Measurements from ENCODE around the gene NSMCE1. TPM values are rescaled to one million over a fixed set of nuclear protein-coding genes. Genes with fewer than 3 reads are reported as not detected.

NSMCE1 gene
- total RNA-seq, 6 experiments from 2014 or later, result 23.7 to 42.3 (median 33.1) TPM

- ATAC-seq (no peak), DNase-seq (peak in 1 of 3 donors; percentile 39)
- no peak overlapping the region for H3K4me3 ChIP-seq
- no peaks in the 10 kb centered on the region for H3K27me3 ChIP-seq
- H3K36me3 ChIP-seq, result peaks cover 0 to 27% (median 9%) of the 10 kb centered on the region in 4 donors
- no peaks in the 10 kb centered on the region for H3K9me3 ChIP-seq
- H3K4me1 ChIP-seq, result peaks cover 0 to 12% (median 0%) of the 10 kb centered on the region in 4 donors
- H3K27ac ChIP-seq, result no peak overlapping the region
- no peak for TF ChIP-seq CTCF (IDR thresholded peaks at IDR 0.05)
- TF ChIP-seq POLR2A (IDR thresholded peaks at IDR 0.05), result no peak
- intact Hi-C loops (cut with DNase I), result loop anchor here in 1 of 2 donors (5.0 kb wide), 1 partner anchor 136 kb away; no protein-coding TSS in a partner anchor
- WGBS (ENCODE audit: insufficient coverage, low coverage, low lambda C conversion rate, missing lambda C conversion rate), result 82% methylated on average over 5 of the region's 8 CpGs
Observed at GRCh38 chr16:27231692-27232060, 36.9 kb downstream of the NSMCE1 start.

- Histone ChIP-seq H3K4me3 (no peak overlapping the region), H3K4me1 (peaks cover 0 to 12% (median 0%) of the 10 kb centered on the region in 4 donors), H3K27me3 (no peaks in the 10 kb centered on the region), H3K27ac (no peak overlapping the region), H3K9me3 (no peaks in the 10 kb centered on the region), H3K36me3 (peaks cover 0 to 27% (median 9%) of the 10 kb centered on the region in 4 donors)
- DNase-seq (peak in 1 of 3 donors; percentile 54), ATAC-seq (no peak)
- intact Hi-C loops (cut with DNase I), result loop anchor here in 1 of 2 donors (5.0 kb wide), 1 partner anchor 137 kb away; no protein-coding TSS in a partner anchor
- no peak for TF ChIP-seq CTCF (IDR thresholded peaks at IDR 0.05)
- WGBS (ENCODE audit: insufficient coverage, low coverage, low lambda C conversion rate, missing lambda C conversion rate), result 80% methylated on average over 1 of the region's 16 CpGs
Observed at GRCh38 chr16:27230562-27231001, 38.0 kb downstream of the NSMCE1 start.

DNA sequence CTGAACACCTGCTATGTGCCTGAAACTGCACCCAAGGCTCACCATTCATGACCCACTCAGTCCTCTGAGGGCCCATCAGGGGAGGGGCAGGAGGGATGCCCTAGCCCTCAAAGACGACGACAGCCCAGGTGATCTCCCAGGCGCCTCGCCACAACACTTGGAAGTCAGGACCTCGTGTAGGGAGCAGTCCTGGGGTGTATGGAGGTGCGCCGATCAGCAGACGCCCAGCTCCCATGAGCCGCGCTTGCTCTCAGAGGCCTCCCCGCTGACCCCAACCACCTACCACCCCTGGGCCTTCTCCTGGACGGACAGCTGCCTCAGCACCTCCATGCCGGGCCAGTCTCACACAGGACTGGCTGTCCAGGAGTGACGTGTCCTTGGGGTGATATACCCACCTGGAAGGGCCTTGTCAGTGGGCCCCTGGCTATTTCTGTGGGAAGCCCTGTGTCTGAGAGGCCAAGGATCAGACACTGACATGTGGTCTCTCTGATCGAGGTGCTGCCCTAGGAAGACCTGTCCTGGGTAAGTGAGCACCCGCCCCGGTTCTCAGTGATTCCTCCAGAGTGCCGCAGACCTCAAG is 38.6 kb downstream of the NSMCE1 start:
- TF ChIP-seq CTCF (IDR thresholded peaks at IDR 0.05), result no peak
- no peak for TF ChIP-seq POLR2A (IDR thresholded peaks at IDR 0.05)
- Histone ChIP-seq H3K27me3 (no peaks in the 10 kb centered on the region), H3K27ac (no peak overlapping the region), H3K4me1 (peaks cover 0 to 7% (median 0%) of the 10 kb centered on the region in 4 donors), H3K4me3 (no peak overlapping the region), H3K36me3 (peaks cover 0 to 27% (median 9%) of the 10 kb centered on the region in 4 donors), H3K9me3 (no peaks in the 10 kb centered on the region)
- DNase-seq, result peak in 1 of 3 donors; percentile 29
- no peak for ATAC-seq
- intact Hi-C loops (cut with DNase I), result loop anchor here (5.0 to 10.0 kb wide), 3 partner anchors 55 to 225 kb away; no protein-coding TSS in a partner anchor
- 97% methylated on average over 6 of the region's 18 CpGs for WGBS (ENCODE audit: insufficient coverage, low coverage, low lambda C conversion rate, missing lambda C conversion rate)

DNA sequence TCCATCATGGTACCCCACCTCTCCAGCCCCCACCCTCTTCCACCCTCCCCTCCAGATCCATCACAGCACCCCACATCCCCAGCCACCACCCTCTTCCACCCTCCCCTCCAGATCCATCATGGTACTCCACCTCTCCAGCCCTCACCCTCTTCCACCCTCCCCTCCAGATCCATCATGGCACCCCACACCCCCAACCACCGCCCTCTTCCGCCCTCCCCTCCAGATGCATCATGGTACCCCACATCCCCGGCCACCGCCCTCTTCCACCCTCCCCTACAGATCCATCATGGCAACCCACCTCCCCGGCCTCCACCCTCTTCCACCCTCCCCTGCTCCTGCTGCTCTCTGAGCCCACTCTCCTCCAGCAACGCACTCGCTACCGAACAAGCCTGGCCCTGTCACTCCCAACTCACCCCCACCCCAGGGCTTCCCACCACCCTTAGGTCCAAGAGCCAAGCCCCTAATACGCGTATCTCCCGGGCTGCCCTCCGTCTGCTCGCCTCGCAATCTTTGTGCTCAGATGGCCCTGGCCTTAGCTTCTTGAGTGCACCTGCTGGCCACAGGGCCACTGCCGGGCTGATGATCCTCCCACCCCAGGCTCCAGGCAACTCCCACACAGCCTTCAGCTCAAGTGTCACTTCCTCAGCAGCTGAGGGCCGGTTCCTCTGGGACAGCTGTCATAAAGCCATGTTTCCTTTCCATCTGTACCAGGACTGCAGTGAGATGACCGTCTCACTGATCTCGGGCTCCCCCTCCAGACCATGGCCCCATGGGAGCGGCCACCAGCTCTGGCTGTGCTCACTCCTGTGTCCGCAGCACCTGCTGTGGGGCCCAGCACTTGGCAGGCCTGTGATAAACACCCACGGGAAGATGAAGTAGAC is 39.7 kb downstream of the NSMCE1 start:
- Histone ChIP-seq H3K9me3 (no peaks in the 10 kb centered on the region), H3K27me3 (no peaks in the 10 kb centered on the region), H3K4me3 (no peak overlapping the region), H3K27ac (no peak overlapping the region), H3K36me3 (peaks cover 0 to 27% (median 7%) of the 10 kb centered on the region in 4 donors), H3K4me1 (no peaks in the 10 kb centered on the region)
- peak in 1 of 3 donors; percentile 50 for DNase-seq
- ATAC-seq, result peak in 3 of 4 donors; percentile 13 to 40 (median 36)
- intact Hi-C loops (cut with DNase I), result loop anchor here (10.0 kb wide), 2 partner anchors 54 to 226 kb away; no protein-coding TSS in a partner anchor
- TF ChIP-seq CTCF (IDR thresholded peaks at IDR 0.05) (no peak), POLR2A (IDR thresholded peaks at IDR 0.05) (no peak)
- 87% methylated on average over 15 of the region's 21 CpGs for WGBS (ENCODE audit: insufficient coverage, low coverage, low lambda C conversion rate, missing lambda C conversion rate)
